SK-N-SH treated with all-trans-retinoic acid at 6 μM for 48 hours (cell line): ENCODE results near the gene ZNF618.

Experiments
- ARNTL ChIP-seq: fragments of 450-650 bp; formaldehyde crosslinking; IDR thresholded peaks from 2 replicates; pipeline ENCODE4 v1.5.0; 2020; ENCODE audit warnings: low read depth, mild to moderate bottlenecking, moderate library complexity, borderline replicate concordance
- RARB ChIP-seq: fragments of 250-450 bp; sonication (Bioruptor Pico); IDR thresholded peaks from 2 replicates; pipeline ENCODE4 v1.8.0; 2021; ENCODE audit warnings: mild to moderate bottlenecking, moderate library complexity
- TCF4 ChIP-seq: fragments of 250-450 bp; sonication (Bioruptor Pico); IDR thresholded peaks from 2 replicates; pipeline ENCODE4 v1.8.0; 2021; ENCODE audit warnings: mild to moderate bottlenecking, moderate library complexity, borderline replicate concordance

DNA sequence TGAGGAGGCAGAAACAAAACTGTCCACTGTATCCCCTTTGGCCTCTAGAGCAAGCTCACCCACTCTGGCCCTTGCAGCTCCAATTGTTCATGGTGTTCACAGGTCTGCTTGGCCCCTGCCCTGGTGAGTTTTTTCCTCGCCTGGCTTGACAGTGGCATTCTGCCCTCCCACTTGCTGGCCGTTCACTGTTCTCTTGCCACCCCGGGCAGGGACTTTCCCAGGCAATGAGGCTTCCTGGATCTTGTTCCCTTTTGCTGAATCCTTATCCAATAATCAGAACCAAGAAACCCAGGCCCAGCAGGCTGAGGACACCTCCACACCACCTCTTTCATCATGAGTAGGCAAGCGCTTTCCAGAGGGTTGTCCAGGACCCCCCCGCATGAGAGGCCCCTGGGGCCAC is 31.2 kb downstream of the ZNF618 start:
- TF ChIP-seq ARNTL (CRISPR knock-in tag) (no peak), TCF4 (CRISPR knock-in tag) (no peak), RARB (CRISPR knock-in tag) (no peak)
